Neural progenitor cell (in vitro differentiated cells): ENCODE data around the gene PHC3.

Source experiments
- CTCF ChIP-seq: fragments of 200-600 bp; sonication (generic); IDR thresholded peaks from 2 replicates; pipeline ENCODE4 v1.5.1; 2017; ENCODE audit warnings: antibody characterized with exemption, mild to moderate bottlenecking
- EZH2 ChIP-seq: fragments of 200-600 bp; sonication (generic); IDR thresholded peaks from 2 replicates; pipeline ENCODE4 v1.6.1; 2017; ENCODE audit warnings: antibody characterized with exemption, mild to moderate bottlenecking, moderate library complexity
- EZH2phosphoT487 ChIP-seq: fragments of 200-600 bp; sonication (generic); IDR thresholded peaks from 2 replicates; pipeline ENCODE4 v1.6.1; 2017; ENCODE audit warnings: antibody characterized with exemption

DNA sequence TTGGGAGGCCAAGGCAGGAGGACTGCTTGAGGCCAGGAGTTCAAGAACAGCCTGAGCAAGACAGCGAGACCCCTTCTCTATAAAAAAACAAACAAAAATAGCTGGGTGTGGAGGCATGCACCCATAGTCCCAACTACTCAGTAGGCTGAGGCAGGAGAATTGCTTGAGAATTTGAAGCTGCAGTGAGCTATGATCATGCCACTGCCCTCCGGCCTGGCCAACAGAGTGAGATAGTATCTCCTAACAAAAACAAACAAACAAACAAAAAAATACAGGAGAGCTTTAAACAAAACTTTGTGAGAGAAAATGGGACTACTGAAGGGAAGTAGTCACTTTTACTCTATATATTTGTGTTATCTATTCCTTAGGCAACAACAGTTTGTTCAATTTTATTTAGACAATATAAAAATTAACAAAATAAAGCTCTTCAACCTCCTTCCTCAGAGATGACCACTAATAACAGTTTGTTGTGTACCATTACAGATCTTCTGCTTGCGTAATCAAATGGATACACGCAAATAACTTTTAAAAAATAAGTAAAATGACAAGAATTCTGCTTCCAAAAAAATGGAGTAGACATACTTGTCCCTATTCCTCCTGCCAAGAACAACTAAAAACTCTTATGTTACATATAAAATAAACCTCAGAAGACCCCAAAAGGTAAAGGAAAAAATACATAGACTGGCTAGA, 17.4 kb downstream of the PHC3 start:
- TF ChIP-seq CTCF (no peak), EZH2 (no peak), EZH2phosphoT487 (no peak)
